Tongue (tissue), 2 donors: ENCODE measurements around the gene PDE11A. TPM values are rescaled to one million over a fixed set of nuclear protein-coding genes. Genes with fewer than 3 reads are reported as not detected.

Experiments
- small RNA-seq: library from RNA; depleted of rRNA; stranded (forward); fragments of <200 nt; gene quantifications from one replicate; pipeline ENCODE3, GENCODE V24; 2014; ENCODE audit warnings: low replicate concordance
- total RNA-seq: library from RNA; depleted of rRNA; stranded (reverse); fragments of >200 nt; gene quantifications from one replicate; pipeline ENCODE4 v1.2.3, GENCODE V29; 2014

Gene PDE11A
- total RNA-seq, 1 donor from 2014 or later: 0.51 TPM

Small RNAs within 50 kb of the gene (small RNA-seq; reads per million reads assigned to genes)
- gene AC011998.1 (not detected), gene RNU6-629P (not detected)

Other genes starting within 250 kb of the PDE11A start
- 10.3 TPM for gene RBM45, start 39.7 kb upstream of the PDE11A start, total RNA-seq
- gene OSBPL6, start 121.7 kb upstream of the PDE11A start, total RNA-seq: 12.0 TPM